HG03521 (cell line): ENCODE measurements around the gene HYKK.
"Not testable (repeated sequence)": the region's sequence is repeated elsewhere in the genome, so short reads cannot be mapped to it uniquely, and the experiment has no call there.

ENCODE experiments used
- ATAC-seq: cut with Tn5 transposase; IDR thresholded peaks from one replicate; pipeline ENCODE4 v1.9.1; 2021; ENCODE audit warnings: mild to moderate bottlenecking, moderate library complexity; ENCODE audit not compliant: unreplicated experiment

Gene HYKK, protein sequence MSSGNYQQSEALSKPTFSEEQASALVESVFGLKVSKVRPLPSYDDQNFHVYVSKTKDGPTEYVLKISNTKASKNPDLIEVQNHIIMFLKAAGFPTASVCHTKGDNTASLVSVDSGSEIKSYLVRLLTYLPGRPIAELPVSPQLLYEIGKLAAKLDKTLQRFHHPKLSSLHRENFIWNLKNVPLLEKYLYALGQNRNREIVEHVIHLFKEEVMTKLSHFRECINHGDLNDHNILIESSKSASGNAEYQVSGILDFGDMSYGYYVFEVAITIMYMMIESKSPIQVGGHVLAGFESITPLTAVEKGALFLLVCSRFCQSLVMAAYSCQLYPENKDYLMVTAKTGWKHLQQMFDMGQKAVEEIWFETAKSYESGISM

DNA sequence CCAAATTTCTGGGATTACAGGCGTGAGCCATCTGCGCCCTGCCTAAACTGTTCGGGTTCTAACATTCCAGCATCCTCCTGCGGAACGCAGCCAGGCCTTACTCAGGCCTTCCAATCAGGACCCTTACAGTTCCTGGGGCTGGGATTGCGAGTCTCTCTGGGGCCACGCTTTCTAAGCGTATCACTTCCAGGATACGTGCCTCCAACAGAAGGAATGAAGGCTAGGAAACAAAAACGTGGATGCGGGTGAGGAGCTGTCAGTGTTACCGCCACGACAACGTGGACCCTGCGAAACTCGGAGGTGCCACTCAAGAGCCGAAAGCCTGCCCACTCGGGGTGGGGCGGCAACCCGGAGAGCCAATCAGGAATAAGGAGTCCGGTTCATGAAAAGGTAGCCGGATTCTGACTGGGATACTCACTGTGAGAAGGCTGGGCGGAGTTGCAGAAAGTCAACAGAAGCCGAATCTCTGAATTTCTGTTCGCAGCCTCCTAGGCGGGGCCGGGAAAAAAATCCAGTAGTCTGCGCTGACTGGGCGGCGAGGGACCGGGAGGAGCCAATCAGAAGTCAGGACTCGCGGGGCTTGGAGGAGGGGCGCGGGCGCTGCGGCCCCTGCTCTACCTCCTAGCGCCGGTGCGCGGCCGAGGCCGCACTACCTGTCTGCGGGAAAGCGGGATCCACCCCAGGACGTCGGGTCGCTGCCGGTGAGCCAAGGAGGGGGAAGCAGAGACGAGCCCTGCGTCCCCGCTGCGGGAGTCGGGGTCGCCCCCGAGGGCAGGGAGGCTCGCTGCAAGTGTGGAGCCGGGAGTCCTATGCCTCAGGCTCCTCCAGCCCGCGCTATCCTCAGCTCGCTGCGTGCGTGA, at the start of gene HYKK:
TSS of gene HYKK (plus strand) at position 607 of the 860 bp plus-strand sequence. CDS start 5,512 bp downstream, outside the sequence.
- ATAC-seq = peak; percentile 75

DNA sequence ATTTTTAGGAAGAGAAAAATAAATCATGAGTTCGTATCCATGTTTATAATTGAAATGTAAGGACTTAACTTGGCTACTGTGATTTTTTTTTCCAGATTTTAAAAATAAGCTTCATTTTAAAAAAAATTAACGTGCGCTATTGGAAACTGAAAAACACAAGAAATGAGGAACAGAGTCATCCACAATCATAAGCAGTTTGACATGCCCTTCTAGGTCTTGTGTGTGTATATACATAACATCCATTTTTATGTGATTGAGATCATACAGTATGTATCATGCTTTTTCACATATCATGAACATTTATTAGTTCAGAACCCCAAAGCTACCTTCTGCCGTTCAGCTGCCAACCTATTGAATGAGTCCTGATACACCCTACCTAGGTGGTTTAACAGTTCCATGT, 46.6 kb upstream of the HYKK start:
- ATAC-seq = no peak

DNA sequence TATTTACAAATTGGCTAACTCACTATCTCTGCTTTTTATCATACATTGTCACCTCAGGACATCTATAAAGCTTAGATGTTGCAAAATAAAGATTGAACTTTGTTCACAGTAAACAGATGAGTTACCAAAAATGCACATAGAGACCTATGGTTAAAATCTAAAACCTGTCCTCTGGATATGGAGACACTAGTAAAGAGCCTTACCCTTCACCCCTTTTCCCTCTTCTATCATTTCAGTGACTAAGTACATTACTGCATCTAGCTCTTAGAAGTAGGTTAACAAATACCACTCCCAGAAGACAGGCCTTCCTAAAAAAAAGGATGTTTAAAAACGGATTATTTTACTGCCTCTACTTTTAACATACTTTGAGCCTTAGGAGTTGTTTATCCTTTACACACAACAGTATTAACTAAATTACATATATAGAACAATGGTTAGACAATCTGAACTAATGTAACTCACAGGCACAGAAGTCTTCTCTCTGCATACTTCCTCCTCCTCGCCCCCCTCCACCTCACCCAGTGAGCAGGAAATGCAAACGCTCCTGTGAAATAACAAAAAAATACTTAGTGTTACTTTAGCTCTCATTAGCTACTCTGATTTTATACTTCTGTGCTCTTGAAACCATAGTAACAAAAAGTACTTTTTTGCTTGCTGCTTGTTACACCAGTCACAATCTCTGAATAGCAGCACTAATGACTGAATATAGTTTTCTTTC, 46.0 kb upstream of the HYKK start:
- ATAC-seq = no peak

GRCh38 chr15:78469031-78469430, 38.3 kb upstream of the HYKK start:
- no peak for ATAC-seq

DNA sequence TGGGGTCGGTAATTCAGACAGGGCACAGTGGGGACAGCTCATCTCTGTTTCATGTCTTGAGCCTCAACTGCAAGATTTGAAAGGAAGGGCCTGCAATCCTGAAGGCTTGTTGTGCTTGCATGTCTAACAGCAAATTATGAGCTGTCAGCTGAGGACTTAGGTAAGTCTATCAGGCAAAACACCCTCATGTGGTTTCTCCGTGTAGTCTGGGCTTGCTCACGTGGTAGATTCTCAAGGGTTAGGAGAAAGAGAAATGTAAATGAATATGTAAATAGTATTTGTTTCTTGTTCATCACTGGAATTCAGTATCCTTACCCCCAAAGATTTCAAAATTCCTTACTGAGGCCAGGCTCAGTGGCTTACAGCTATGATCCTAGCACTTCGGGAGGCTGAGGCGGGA, 30.1 kb upstream of the HYKK start:
- no peak for ATAC-seq

- no peak for ATAC-seq
Observed at GRCh38 chr15:78479650-78480049, 27.7 kb upstream of the HYKK start.

DNA sequence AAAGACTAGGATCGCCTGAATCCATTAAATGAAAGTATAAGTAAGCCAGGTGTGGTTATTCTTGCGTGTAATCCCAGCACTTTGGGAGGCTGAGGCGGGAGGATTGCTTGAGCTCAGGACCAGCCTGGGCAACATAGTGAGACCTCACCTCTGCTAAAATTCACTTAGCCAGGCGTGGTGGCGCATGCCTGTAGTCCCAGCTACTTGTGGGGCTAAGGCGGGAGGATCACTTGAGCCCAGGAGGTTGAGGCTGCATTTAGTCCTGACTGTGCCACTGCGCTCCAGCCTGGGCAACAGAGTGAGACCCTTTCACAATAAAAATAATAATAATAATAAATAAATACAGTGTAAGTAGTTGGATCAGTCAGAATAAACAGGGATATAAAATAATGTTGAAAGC, 25.5 kb upstream of the HYKK start:
- ATAC-seq = no peak

GRCh38 chr15:78492872-78493271, 14.5 kb upstream of the HYKK start:
- ATAC-seq = no peak

DNA sequence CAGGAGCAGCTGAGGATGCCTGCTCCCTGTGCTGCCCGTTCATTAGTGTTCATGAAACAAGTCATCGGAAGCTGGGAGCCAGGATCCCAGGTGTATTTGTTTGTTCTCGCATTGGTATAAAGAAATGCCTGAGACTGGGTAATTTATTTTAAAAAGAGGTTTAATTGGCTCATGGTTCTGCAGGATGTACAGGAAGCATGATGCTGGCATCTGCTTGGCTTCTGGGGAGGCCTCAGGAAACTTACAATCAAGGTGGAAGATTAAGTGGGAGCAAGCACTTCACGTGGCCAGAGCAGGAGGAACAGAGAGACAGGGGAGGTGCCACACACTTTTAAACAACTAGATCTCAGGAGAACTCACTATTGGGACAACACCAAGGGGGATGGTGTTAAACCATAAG, 5.5 kb upstream of the HYKK start:
- no peak for ATAC-seq

- no peak for ATAC-seq
Observed at GRCh38 chr15:78502641-78503040, 4.7 kb upstream of the HYKK start.

GRCh38 chr15:78507831-78508160, 419 bp downstream of the HYKK start:
- ATAC-seq = peak; percentile 15

DNA sequence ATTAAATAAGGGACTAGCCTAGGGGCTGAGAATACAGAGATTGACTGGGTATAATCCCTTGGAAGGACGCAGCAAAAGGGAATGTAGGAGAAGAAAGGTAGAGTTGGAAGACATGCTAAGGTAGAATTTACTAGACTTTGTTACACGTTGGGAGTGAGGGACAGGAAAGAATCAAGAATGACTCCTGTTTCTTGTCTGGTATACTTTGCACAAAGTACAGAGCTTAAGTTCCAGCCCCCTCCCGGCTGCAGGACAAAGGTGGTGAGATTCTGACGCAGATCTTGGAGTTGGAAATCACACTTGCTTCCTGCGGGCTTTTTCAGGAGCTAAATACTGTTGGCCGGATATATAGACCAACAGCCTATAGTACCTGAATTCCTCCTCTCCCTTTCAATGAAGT, 895 bp downstream of the HYKK start:
- no peak for ATAC-seq

GRCh38 chr15:78509726-78510312, 2.4 kb downstream of the HYKK start:
- no peak for ATAC-seq

GRCh38 chr15:78520035-78520434, 12.7 kb downstream of the HYKK start:
- ATAC-seq = not testable (repeated sequence)

GRCh38 chr15:78524230-78524629, 16.9 kb downstream of the HYKK start:
- ATAC-seq = no peak

GRCh38 chr15:78527325-78527724, 19.9 kb downstream of the HYKK start:
- no peak for ATAC-seq

DNA sequence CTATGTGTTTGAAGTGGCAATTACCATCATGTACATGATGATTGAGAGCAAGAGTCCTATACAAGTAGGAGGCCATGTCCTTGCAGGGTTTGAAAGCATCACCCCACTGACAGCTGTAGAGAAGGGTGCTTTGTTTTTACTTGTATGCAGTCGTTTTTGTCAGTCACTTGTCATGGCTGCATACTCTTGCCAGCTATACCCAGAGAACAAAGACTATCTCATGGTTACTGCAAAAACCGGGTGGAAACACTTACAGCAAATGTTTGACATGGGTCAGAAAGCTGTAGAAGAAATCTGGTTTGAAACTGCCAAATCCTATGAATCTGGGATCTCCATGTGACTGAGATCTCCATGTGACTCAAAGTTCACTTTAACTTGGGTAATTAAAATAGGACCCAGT, 26.0 kb downstream of the HYKK start:
- no peak for ATAC-seq

GRCh38 chr15:78536134-78536533, 28.8 kb downstream of the HYKK start:
- no peak for ATAC-seq

DNA sequence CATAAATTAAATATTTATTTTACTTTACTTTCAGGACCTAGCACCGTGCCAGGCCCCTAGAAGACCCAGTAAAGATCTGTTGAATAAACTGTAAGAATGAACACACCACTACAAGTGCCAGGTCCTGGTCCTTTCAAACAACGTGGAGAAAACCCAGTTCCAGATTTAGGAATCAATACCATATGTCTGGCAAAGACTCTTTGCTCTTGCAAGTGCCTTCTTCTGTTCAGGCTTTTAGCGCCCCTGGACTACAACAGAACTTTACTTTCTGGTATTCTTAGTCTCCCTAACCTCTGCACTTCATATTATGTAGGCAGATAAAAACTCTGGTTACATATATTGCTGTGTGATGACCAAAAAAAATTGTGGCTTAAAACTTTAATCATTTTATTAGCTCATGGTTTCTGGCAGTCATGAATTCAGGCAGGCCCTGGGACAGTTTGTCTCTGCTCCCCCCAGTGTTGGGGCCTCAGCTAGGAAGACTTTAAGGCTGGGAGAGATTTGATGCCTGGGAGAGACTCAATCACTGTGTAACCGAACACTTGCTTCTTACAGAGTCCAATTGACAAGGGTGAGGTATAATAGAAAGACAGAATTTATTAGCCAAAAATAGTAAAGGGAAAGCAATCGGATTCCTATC, 30.0 kb downstream of the HYKK start:
- ATAC-seq = no peak

- ATAC-seq = no peak
Observed at GRCh38 chr15:78538358-78538757, 31.0 kb downstream of the HYKK start.
